DMS53 treated with DMSO at 0.1 percent for 48 hours (cell line): ENCODE data around the gene C1orf159.
"Not testable (repeated sequence)": the region's sequence is repeated elsewhere in the genome, so short reads cannot be mapped to it uniquely, and the experiment has no call there.

Experiments used
- DNase-seq: peaks from one replicate; lab custom pipeline; 2025; ENCODE audit not compliant: unreplicated experiment; lab: John Stamatoyannopoulos, UW

C1orf159 gene

GRCh38 chr1:1150100-1150499 lies 34.2 kb upstream of the C1orf159 start:
- DNase-seq = peak; percentile 6

GRCh38 chr1:1149416-1149815 lies 33.5 kb upstream of the C1orf159 start:
- no peak for DNase-seq

GRCh38 chr1:1148569-1148968 lies 32.7 kb upstream of the C1orf159 start:
- no peak for DNase-seq

GRCh38 chr1:1148061-1148460 lies 32.2 kb upstream of the C1orf159 start:
- no peak for DNase-seq

GRCh38 chr1:1146596-1146995 lies 30.7 kb upstream of the C1orf159 start:
- no peak for DNase-seq

GRCh38 chr1:1146026-1146425 lies 30.1 kb upstream of the C1orf159 start:
- no peak for DNase-seq

- no peak for DNase-seq
These were observed 29.6 kb upstream of the C1orf159 start for GRCh38 chr1:1145547-1145914.

- DNase-seq = no peak
These were observed 29.1 kb upstream of the C1orf159 start for GRCh38 chr1:1144843-1145546.

GRCh38 chr1:1144122-1144842 lies 28.4 kb upstream of the C1orf159 start:
- peak; percentile 65 for DNase-seq

- no peak for DNase-seq
These were observed 27.7 kb upstream of the C1orf159 start for GRCh38 chr1:1143636-1144035.

GRCh38 chr1:1142844-1143243 lies 27.0 kb upstream of the C1orf159 start:
- no peak for DNase-seq

- not testable (repeated sequence) for DNase-seq
These were observed 26.5 kb upstream of the C1orf159 start for GRCh38 chr1:1142352-1142751.

GRCh38 chr1:1141911-1142250 lies 26.0 kb upstream of the C1orf159 start:
- no peak for DNase-seq

- no peak for DNase-seq
These were observed 25.5 kb upstream of the C1orf159 start for GRCh38 chr1:1141244-1141910.

- no peak for DNase-seq
These were observed 24.8 kb upstream of the C1orf159 start for GRCh38 chr1:1140673-1141072.

- no peak for DNase-seq
These were observed 21.6 kb upstream of the C1orf159 start for GRCh38 chr1:1137256-1138045.

GRCh38 chr1:1136547-1137230 lies 20.8 kb upstream of the C1orf159 start:
- DNase-seq = no peak

- DNase-seq = no peak
These were observed 19.6 kb upstream of the C1orf159 start for GRCh38 chr1:1135339-1136136.

- no peak for DNase-seq
These were observed 18.5 kb upstream of the C1orf159 start for GRCh38 chr1:1134300-1134970.
